Mesendoderm (in vitro differentiated cells): ENCODE results near the gene IKZF2.

ENCODE experiments used
- DNase-seq: peaks from one replicate; pipeline ENCODE4 v3.0.0; 2013
- H2AK5ac ChIP-seq: 2 replicates; pipeline ENCODE4 v1.6.1; 2013; ENCODE audit warnings: low read length, inconsistent platforms
- H2BK120ac ChIP-seq: 2 replicates; pipeline ENCODE4 v1.6.1; 2013; ENCODE audit warnings: low read depth, mild to moderate bottlenecking, low read length, moderate library complexity, mixed read lengths
- H2BK15ac ChIP-seq: replicated peaks from 2 replicates; pipeline ENCODE4 v1.6.1; 2013; ENCODE audit warnings: low read depth, mild to moderate bottlenecking, moderate library complexity
- H2BK5ac ChIP-seq: 2 replicates; pipeline ENCODE4 v1.6.1; 2013; ENCODE audit warnings: low read length, inconsistent platforms
- H3K18ac ChIP-seq: 2 replicates; pipeline ENCODE4 v1.6.1; 2013; ENCODE audit warnings: mild to moderate bottlenecking, low read length, mixed read lengths
- H3K23ac ChIP-seq: one replicate; pipeline ENCODE4 v1.6.1; 2013; ENCODE audit warnings: low read length
- H3K27ac ChIP-seq: 2 replicates; pipeline ENCODE4 v1.5.1; 2013; ENCODE audit warnings: low read depth, mild to moderate bottlenecking, inconsistent platforms, low read length, moderate library complexity
- H3K27me3 ChIP-seq: 2 replicates; pipeline ENCODE4 v1.6.1; 2013; ENCODE audit warnings: low read length, control low read depth, mild to moderate bottlenecking, inconsistent platforms; ENCODE audit not compliant: insufficient read depth, poor library complexity
- H3K36me3 ChIP-seq: 2 replicates; pipeline ENCODE4 v1.6.1; 2013; ENCODE audit warnings: low read length, inconsistent platforms; ENCODE audit not compliant: control insufficient read depth, insufficient read depth
- H3K4ac ChIP-seq: one replicate; pipeline ENCODE4 v1.6.1; 2013; ENCODE audit warnings: low read depth, mild to moderate bottlenecking, low read length, moderate library complexity
- H3K4me1 ChIP-seq: 2 replicates; pipeline ENCODE4 v1.6.1; 2013; ENCODE audit warnings: low read depth, low read length, inconsistent platforms; ENCODE audit not compliant: control insufficient read depth
- H3K4me2 ChIP-seq: 2 replicates; pipeline ENCODE4 v1.6.1; 2013; ENCODE audit warnings: low read length
- H3K4me3 ChIP-seq: 2 replicates; pipeline ENCODE4 v1.5.1; 2013; ENCODE audit warnings: mild to moderate bottlenecking, low read length
- H3K56ac ChIP-seq: one replicate; pipeline ENCODE4 v1.6.1; 2013; ENCODE audit warnings: low read length
- H3K79me1 ChIP-seq: 2 replicates; pipeline ENCODE4 v1.6.1; 2013; ENCODE audit warnings: low read length, inconsistent platforms
- H3K79me2 ChIP-seq: 2 replicates; pipeline ENCODE4 v1.6.1; 2013; ENCODE audit warnings: mild to moderate bottlenecking, low read length; ENCODE audit not compliant: control insufficient read depth, insufficient read depth
- H3K9ac ChIP-seq: 2 replicates; pipeline ENCODE4 v1.6.1; 2013; ENCODE audit warnings: low read length, inconsistent platforms
- H4K5ac ChIP-seq: one replicate; pipeline ENCODE4 v1.6.1; 2013; ENCODE audit warnings: low read length
- H4K8ac ChIP-seq: one replicate; pipeline ENCODE4 v1.6.1; 2013; ENCODE audit warnings: low read depth, mild to moderate bottlenecking, control low read depth, low read length, moderate library complexity
- WGBS: extraction: QIAGEN DNeasy Blood & Tissue Kit; methylation state at CpG from one replicate; pipeline ENCODE4 v1.1.7; 2013; ENCODE audit warnings: low lambda C conversion rate, missing lambda C conversion rate; ENCODE audit not compliant: insufficient coverage; ENCODE audit errors: extremely low coverage; 5-methylcytosine and 5-hydroxymethylcytosine counted together

IKZF2 gene

GRCh38 chr2:212977152-212977551, 174.3 kb downstream of the IKZF2 start:
- H4K5ac ChIP-seq: no peak overlapping the region
- no peak overlapping the region for H2BK15ac ChIP-seq
- no peak overlapping the region for H3K27ac ChIP-seq
- no peak for DNase-seq
- no CpG with 5 or more reads among the region's 2 CpGs for WGBS
- no peaks in the 10 kb centered on the region for H3K79me2 ChIP-seq
- no peak overlapping the region for H3K56ac ChIP-seq
- no peaks in the 10 kb centered on the region for H3K79me1 ChIP-seq
- no peaks in the 10 kb centered on the region for H3K4me1 ChIP-seq
- H3K18ac ChIP-seq: no peak overlapping the region
- no peak overlapping the region for H3K4me2 ChIP-seq
- no peaks in the 10 kb centered on the region for H3K36me3 ChIP-seq
- no peak overlapping the region for H2BK5ac ChIP-seq
- no peaks in the 10 kb centered on the region for H3K27me3 ChIP-seq
- no peak overlapping the region for H3K23ac ChIP-seq
- no peak overlapping the region for H2AK5ac ChIP-seq
- no peak overlapping the region for H3K9ac ChIP-seq
- H2BK120ac ChIP-seq: no peak overlapping the region
- H3K4ac ChIP-seq: no peak overlapping the region
- H3K4me3 ChIP-seq: no peak overlapping the region
- no peak overlapping the region for H4K8ac ChIP-seq

- no peak overlapping the region for H3K9ac ChIP-seq
- DNase-seq: no peak
Measured at GRCh38 chr2:212975333-212975732, 176.1 kb downstream of the IKZF2 start.

GRCh38 chr2:212974692-212975091, 176.7 kb downstream of the IKZF2 start:
- no peak overlapping the region for H3K9ac ChIP-seq
- no peaks in the 10 kb centered on the region for H3K79me1 ChIP-seq
- H3K27me3 ChIP-seq: no peaks in the 10 kb centered on the region
- H4K5ac ChIP-seq: no peak overlapping the region
- H3K18ac ChIP-seq: no peak overlapping the region
- DNase-seq: no peak
- H3K4me3 ChIP-seq: no peak overlapping the region
- H3K56ac ChIP-seq: no peak overlapping the region
- no peaks in the 10 kb centered on the region for H3K79me2 ChIP-seq
- WGBS: no CpG with 5 or more reads among the region's 2 CpGs
- no peak overlapping the region for H3K27ac ChIP-seq
- H3K4ac ChIP-seq: no peak overlapping the region
- no peak overlapping the region for H2AK5ac ChIP-seq
- H3K36me3 ChIP-seq: no peaks in the 10 kb centered on the region
- H2BK15ac ChIP-seq: no peak overlapping the region
- H2BK120ac ChIP-seq: no peak overlapping the region
- H2BK5ac ChIP-seq: no peak overlapping the region
- H3K23ac ChIP-seq: no peak overlapping the region
- H4K8ac ChIP-seq: no peak overlapping the region
- no peak overlapping the region for H3K4me2 ChIP-seq
- no peaks in the 10 kb centered on the region for H3K4me1 ChIP-seq

More at GRCh38 chr2:212975333-212975732, 176.1 kb downstream of the IKZF2 start:
- Histone ChIP-seq H2BK15ac (no peak overlapping the region), H3K27me3 (no peaks in the 10 kb centered on the region), H3K79me2 (no peaks in the 10 kb centered on the region), H3K56ac (no peak overlapping the region), H4K8ac (no peak overlapping the region), H3K4me2 (no peak overlapping the region), H3K79me1 (no peaks in the 10 kb centered on the region), H2BK5ac (no peak overlapping the region), H3K36me3 (no peaks in the 10 kb centered on the region), H2BK120ac (no peak overlapping the region), H3K18ac (no peak overlapping the region), H3K4ac (no peak overlapping the region), H3K27ac (no peak overlapping the region), H3K4me1 (no peaks in the 10 kb centered on the region), H4K5ac (no peak overlapping the region), H2AK5ac (no peak overlapping the region), H3K4me3 (no peak overlapping the region), H3K23ac (no peak overlapping the region)
- WGBS: no CpG with 5 or more reads among the region's 1 CpG

- WGBS: no CpG with 5 or more reads among the region's 3 CpGs
- Histone ChIP-seq H3K79me1 (no peaks in the 10 kb centered on the region), H2AK5ac (no peak overlapping the region), H2BK5ac (no peak overlapping the region), H2BK15ac (no peak overlapping the region), H3K18ac (no peak overlapping the region), H3K36me3 (no peaks in the 10 kb centered on the region), H3K23ac (no peak overlapping the region), H4K5ac (no peak overlapping the region), H3K4me1 (no peaks in the 10 kb centered on the region), H3K27ac (no peak overlapping the region), H3K56ac (no peak overlapping the region), H3K4ac (no peak overlapping the region), H3K9ac (no peak overlapping the region), H4K8ac (no peak overlapping the region), H3K27me3 (no peaks in the 10 kb centered on the region), H3K4me3 (no peak overlapping the region), H2BK120ac (no peak overlapping the region), H3K4me2 (no peak overlapping the region), H3K79me2 (no peaks in the 10 kb centered on the region)
- DNase-seq: no peak
Measured at GRCh38 chr2:212973347-212973746, 178.1 kb downstream of the IKZF2 start.

- H3K23ac ChIP-seq: no peak overlapping the region
- no peak overlapping the region for H3K4me3 ChIP-seq
- H2BK15ac ChIP-seq: no peak overlapping the region
- H3K4me2 ChIP-seq: no peak overlapping the region
- no peak overlapping the region for H4K8ac ChIP-seq
- no peak overlapping the region for H3K27ac ChIP-seq
- H3K9ac ChIP-seq: no peak overlapping the region
- H3K27me3 ChIP-seq: no peaks in the 10 kb centered on the region
- no peaks in the 10 kb centered on the region for H3K79me2 ChIP-seq
- no peak overlapping the region for H3K56ac ChIP-seq
- H3K18ac ChIP-seq: no peak overlapping the region
- no peak for DNase-seq
- H3K4ac ChIP-seq: no peak overlapping the region
- no peaks in the 10 kb centered on the region for H3K79me1 ChIP-seq
- H2BK5ac ChIP-seq: no peak overlapping the region
- H3K4me1 ChIP-seq: no peaks in the 10 kb centered on the region
- no peak overlapping the region for H2AK5ac ChIP-seq
- H3K36me3 ChIP-seq: no peaks in the 10 kb centered on the region
- no peak overlapping the region for H4K5ac ChIP-seq
- no peak overlapping the region for H2BK120ac ChIP-seq
Measured at GRCh38 chr2:212970132-212970531, 181.3 kb downstream of the IKZF2 start.

- no CpG with 5 or more reads among the region's 4 CpGs for WGBS
- no peaks in the 10 kb centered on the region for H3K79me2 ChIP-seq
- H3K4me2 ChIP-seq: no peak overlapping the region
- H3K27me3 ChIP-seq: no peaks in the 10 kb centered on the region
- H3K23ac ChIP-seq: no peak overlapping the region
- H2BK120ac ChIP-seq: no peak overlapping the region
- H4K5ac ChIP-seq: no peak overlapping the region
- H3K56ac ChIP-seq: no peak overlapping the region
- no peak overlapping the region for H2AK5ac ChIP-seq
- H2BK5ac ChIP-seq: no peak overlapping the region
- no peak overlapping the region for H2BK15ac ChIP-seq
- H4K8ac ChIP-seq: no peak overlapping the region
- no peak overlapping the region for H3K27ac ChIP-seq
- H3K4me1 ChIP-seq: no peaks in the 10 kb centered on the region
- no peak overlapping the region for H3K4ac ChIP-seq
- no peaks in the 10 kb centered on the region for H3K79me1 ChIP-seq
- no peak overlapping the region for H3K9ac ChIP-seq
- H3K4me3 ChIP-seq: no peak overlapping the region
- DNase-seq: no peak
- no peak overlapping the region for H3K18ac ChIP-seq
- H3K36me3 ChIP-seq: no peaks in the 10 kb centered on the region
Measured at GRCh38 chr2:212968284-212969081, 182.9 kb downstream of the IKZF2 start.
